C4-2B (cell line): Measurements from ENCODE around the gene ZSWIM9.

Experiments used
- ZFX ChIP-seq: fragments of 450-650 bp; IDR thresholded peaks from 2 replicates; pipeline ENCODE4 v1.6.1; 2017
- TF ChIP-seq, protein P1 (sequence below): fragments of 450-650 bp; conservative IDR thresholded peaks from 2 replicates; pipeline ENCODE4 v1.5.1; 2017; ENCODE audit warnings: mild to moderate bottlenecking

GRCh38 chr19:48174445-48175030, 4.1 kb downstream of the ZSWIM9 start:
- TF ChIP-seq, protein P1, sequence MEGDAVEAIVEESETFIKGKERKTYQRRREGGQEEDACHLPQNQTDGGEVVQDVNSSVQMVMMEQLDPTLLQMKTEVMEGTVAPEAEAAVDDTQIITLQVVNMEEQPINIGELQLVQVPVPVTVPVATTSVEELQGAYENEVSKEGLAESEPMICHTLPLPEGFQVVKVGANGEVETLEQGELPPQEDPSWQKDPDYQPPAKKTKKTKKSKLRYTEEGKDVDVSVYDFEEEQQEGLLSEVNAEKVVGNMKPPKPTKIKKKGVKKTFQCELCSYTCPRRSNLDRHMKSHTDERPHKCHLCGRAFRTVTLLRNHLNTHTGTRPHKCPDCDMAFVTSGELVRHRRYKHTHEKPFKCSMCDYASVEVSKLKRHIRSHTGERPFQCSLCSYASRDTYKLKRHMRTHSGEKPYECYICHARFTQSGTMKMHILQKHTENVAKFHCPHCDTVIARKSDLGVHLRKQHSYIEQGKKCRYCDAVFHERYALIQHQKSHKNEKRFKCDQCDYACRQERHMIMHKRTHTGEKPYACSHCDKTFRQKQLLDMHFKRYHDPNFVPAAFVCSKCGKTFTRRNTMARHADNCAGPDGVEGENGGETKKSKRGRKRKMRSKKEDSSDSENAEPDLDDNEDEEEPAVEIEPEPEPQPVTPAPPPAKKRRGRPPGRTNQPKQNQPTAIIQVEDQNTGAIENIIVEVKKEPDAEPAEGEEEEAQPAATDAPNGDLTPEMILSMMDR = no peak
- TF ChIP-seq ZFX = no peak
